Prostate gland (tissue), 2 donors: ENCODE data around the gene TBX18.

Experiments used
- CTCF ChIP-seq, 4 experiments: fragments of 200-600 bp in 2 of 4; fragments of 450-650 bp in 2 of 4; sonication (generic) in 2 of 4; IDR thresholded peaks; 1 replicate in 3 of 4; 2 replicates in 1 of 4; pipeline ENCODE4 v1.5.1; 2016 to 2019; ENCODE audit warnings: antibody characterized with exemption in 4 of 4, mild to moderate bottlenecking in 2 of 4, moderate library complexity in 2 of 4
- POLR2AphosphoS5 ChIP-seq: sonication (generic); formaldehyde crosslinking; IDR thresholded peaks from one replicate; pipeline ENCODE4 v1.6.1; 2017; ENCODE audit warnings: antibody characterized with exemption

- TF ChIP-seq CTCF (IDR thresholded peaks at IDR 0.05) (no peak), POLR2AphosphoS5 (no peak)
These were observed 78.3 kb downstream of the TBX18 start for GRCh38 chr6:84685983-84686584.
